Epithelial cell of esophagus (primary cell): ENCODE measurements around the gene TYW1.
"Not testable (repeated sequence)": the region's sequence is repeated elsewhere in the genome, so short reads cannot be mapped to it uniquely, and the experiment has no call there.

Experiments
- DNase-seq: peaks from one replicate; pipeline ENCODE4 v3.0.0; 2010; ENCODE audit warnings: low read depth
- H3K4me3 ChIP-seq: 2 replicates; pipeline ENCODE4 v1.5.1; 2011; ENCODE audit warnings: mild to moderate bottlenecking, low read length, control low read depth
- CTCF ChIP-seq: IDR thresholded peaks from 2 replicates; pipeline ENCODE4 v1.5.1; 2011; ENCODE audit warnings: low read depth, mild to moderate bottlenecking, low read length, control low read depth, inconsistent platforms; ENCODE audit not compliant: insufficient read depth; ENCODE audit errors: missing control alignments

The TYW1 gene

DNA sequence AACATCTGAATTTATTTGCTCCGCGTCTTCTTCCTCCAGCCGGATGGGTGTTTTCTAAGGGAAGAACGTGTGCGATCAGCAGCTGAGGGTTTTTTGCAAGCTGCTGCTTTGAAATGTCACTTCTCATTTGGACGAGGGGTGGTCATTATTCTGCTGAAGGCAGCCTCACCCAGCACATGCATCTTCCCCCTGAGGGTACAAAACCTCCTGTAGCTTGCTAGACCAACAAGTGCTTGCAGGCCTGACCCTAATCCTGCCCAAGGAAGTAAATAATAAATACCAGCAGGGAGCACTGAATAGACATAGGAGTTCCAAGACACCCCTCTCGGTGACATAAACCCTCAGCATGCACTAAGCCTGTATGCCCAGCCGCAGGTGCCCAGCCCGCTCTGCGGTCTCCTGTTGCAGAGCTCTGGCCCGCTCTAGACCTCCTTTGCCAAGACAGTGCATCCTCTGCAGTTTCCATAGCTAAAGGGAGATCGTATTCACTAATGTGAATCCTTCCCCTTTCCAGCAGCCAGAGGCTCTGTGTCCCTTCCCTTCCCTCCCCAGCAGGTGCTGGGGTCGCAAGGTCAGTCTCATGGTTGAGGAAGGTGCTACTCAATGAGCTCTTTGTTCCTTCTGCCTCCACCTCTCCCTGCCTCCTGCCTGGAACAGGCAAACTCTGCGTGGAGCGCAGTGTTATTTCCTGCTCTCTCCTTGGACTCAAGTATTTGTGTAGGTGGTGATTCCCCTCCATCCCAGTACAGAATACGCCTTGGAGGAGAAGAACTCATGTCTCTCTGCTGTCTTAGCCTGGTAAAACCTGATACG lies 37.9 kb upstream of the TYW1 start:
- TF ChIP-seq CTCF, result no peak
- H3K4me3 ChIP-seq, result no peak overlapping the region
- DNase-seq, result no peak

DNA sequence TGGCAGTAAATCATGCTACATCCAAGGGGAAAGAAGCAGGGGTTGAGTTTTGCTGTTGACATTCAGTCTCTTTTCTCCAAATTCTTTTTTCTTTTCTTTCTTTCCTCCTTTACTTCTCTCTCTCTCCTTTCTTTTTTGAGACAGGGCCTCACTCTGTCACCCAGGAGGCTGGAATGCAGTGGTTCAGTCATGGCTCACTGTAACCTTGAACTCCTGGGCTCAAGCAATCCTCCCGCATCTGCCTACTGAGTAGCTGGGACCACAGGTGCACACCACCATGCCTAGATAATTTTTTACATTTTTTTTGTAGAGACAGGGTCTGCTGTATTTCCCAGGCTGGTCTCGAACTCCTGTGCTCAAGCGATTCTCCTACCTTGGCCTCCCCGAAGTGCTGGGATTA lies 36.4 kb upstream of the TYW1 start:
- no peak for TF ChIP-seq CTCF
- DNase-seq, result no peak
- H3K4me3 ChIP-seq, result no peak overlapping the region

DNA sequence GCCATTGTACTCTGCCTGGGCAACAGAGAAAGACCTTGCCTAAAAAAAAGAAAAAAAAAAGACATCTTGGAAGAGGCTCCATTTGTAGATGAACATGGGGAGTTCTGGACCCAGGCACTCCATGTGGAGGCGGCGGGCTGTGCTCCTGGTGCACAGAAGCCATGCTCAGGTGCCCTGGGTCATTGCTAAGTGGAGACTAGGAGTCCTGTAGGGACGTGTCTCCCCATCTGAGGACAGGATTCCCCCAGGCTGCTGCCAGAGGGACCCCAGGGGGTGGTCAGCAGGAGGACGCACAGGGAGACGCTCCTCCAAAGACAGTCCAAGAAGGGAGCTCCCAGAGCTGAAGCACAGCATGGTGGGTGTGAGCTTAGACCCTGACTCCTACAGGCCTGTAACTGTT lies 35.5 kb upstream of the TYW1 start:
- TF ChIP-seq CTCF, result no peak
- no peak overlapping the region for H3K4me3 ChIP-seq
- no peak for DNase-seq

GRCh38 chr7:66964411-66964810 lies 32.2 kb upstream of the TYW1 start:
- no peak for TF ChIP-seq CTCF
- no peak overlapping the region for H3K4me3 ChIP-seq
- DNase-seq, result no peak

- TF ChIP-seq CTCF, result no peak
- no peak overlapping the region for H3K4me3 ChIP-seq
- DNase-seq, result no peak
These were observed 29.6 kb upstream of the TYW1 start for GRCh38 chr7:66967029-66967428.

- not testable (repeated sequence) for H3K4me3 ChIP-seq, DNase-seq
These were observed 27.6 kb upstream of the TYW1 start for GRCh38 chr7:66969001-66969400.

DNA sequence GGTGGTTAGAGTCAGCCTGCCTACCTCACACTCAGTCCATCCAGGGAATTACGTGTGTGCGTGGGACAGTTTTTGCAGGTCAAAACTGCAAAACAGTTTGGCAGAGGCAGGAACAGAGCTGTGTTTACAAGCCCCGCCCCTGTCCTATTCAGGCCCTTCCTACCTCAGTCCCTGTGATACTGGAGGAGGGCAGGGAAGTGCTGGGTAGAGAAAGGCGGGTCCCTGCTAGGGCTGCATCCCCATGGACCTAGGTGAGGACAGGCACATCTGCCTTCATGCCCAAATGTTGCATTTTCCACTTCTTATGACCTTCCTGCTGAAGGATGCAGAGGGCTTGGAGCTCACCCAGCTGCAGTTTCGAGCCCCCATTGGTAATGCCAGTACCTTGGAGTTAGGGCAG lies 26.3 kb upstream of the TYW1 start:
- no peak for DNase-seq
- TF ChIP-seq CTCF, result no peak

More for the DNA sequence above, 26.3 kb upstream of the TYW1 start:
- no peak overlapping the region for H3K4me3 ChIP-seq
